Right lobe of liver (tissue), 6 donors: ENCODE measurements around the gene TSPAN18. TPM values are rescaled to one million over a fixed set of nuclear protein-coding genes. Genes with fewer than 3 reads are reported as not detected.

Source experiments
- ATAC-seq, 4 donors: fragments of 200-7000 bp; cut with Tn5 transposase; one replicate each; pipeline ENCODE4 v1.9.1; 2020; ENCODE audit warnings: mild to moderate bottlenecking in 4 of 4, moderate library complexity in 4 of 4
- DNase-seq, 3 donors: peaks; one replicate each; pipeline ENCODE4 v3.0.0-alpha.2; 2020
- H3K27ac ChIP-seq, 3 donors: fragments of 200-600 bp; one replicate each; pipeline ENCODE4 v1.8.0; 2022
- H3K27me3 ChIP-seq, 2 donors: fragments of 200-600 bp; one replicate each; pipeline ENCODE4 v1.8.0; 2022
- H3K36me3 ChIP-seq, 4 donors: fragments of 200-600 bp; sonication (generic) in 1 of 4; one replicate each; pipeline versions ENCODE4 v1.5.1 to v1.8.0; 2017 to 2022; ENCODE audit warnings: control low read depth in 1 of 4
- H3K4me1 ChIP-seq, 4 donors: fragments of 200-600 bp; sonication (generic) in 1 of 4; one replicate each; pipeline versions ENCODE4 v1.5.1 to v1.8.0; 2017 to 2022; ENCODE audit warnings: control low read depth in 1 of 4
- H3K4me3 ChIP-seq, 3 donors: fragments of 200-600 bp; one replicate each; pipeline ENCODE4 v1.8.0; 2022
- H3K9me3 ChIP-seq, 4 donors: fragments of 200-600 bp; sonication (generic) in 1 of 4; one replicate each; pipeline versions ENCODE4 v1.5.1 to v1.8.0; 2017 to 2022; ENCODE audit warnings: control low read depth in 1 of 4
- POLR2A ChIP-seq: fragments of 450-650 bp; IDR thresholded peaks from one replicate; pipeline ENCODE4 v1.6.1; 2017; ENCODE audit warnings: antibody characterized with exemption, mild to moderate bottlenecking
- WGBS: methylation state at CpG from one replicate; pipeline ENCODE4 v1.1.6; 2018; ENCODE audit warnings: low coverage, low lambda C conversion rate; ENCODE audit not compliant: insufficient coverage; ENCODE audit errors: missing lambda C conversion rate; 5-methylcytosine and 5-hydroxymethylcytosine counted together
- intact Hi-C, 2 donors: fragments of 100-400 bp; cut with DNase I; formaldehyde crosslinking; loops; one replicate each; pipeline versions ENCODE4 v1.11.2 to v1.14.1; 2022
- total RNA-seq, 6 experiments: library from RNA; depleted of rRNA in 2 of 6; stranded (reverse); fragments of >200 nt in 2 of 6; fragmentation: NEBNext Ultra II Directional in 3 of 6; extraction: Animal tissue kit (Norgen Biotek cat#: 25700) in 3 of 6; gene quantifications; one replicate each; pipeline versions ENCODE4 v1.1.0 to v1.2.4, GENCODE V29; 2016 to 2023
- TF ChIP-seq, protein P1 (sequence below), 4 donors: fragments of 200-600 bp in 3 of 4; fragments of 450-650 bp in 1 of 4; IDR thresholded peaks; one replicate each; pipeline versions ENCODE4 v1.5.1 to v1.8.0; 2016 to 2022; ENCODE audit warnings: antibody characterized with exemption in 4 of 4, mild to moderate bottlenecking in 2 of 4
- donor health status: DM: no; HTN: yes; CAD: no.
- donor health status: DM: no; HTN: no; CAD: no.
- donor health status: DM: no; HTN: no; CAD: no.
- donor health status: DM: no; HTN: yes; CAD: no.
- donor health status: DM: no; HTN: yes; CAD: no.

TSPAN18 gene
- total RNA-seq, 6 experiments from 2014 or later: 3.4 to 10.6 (median 5.3) TPM

DNA sequence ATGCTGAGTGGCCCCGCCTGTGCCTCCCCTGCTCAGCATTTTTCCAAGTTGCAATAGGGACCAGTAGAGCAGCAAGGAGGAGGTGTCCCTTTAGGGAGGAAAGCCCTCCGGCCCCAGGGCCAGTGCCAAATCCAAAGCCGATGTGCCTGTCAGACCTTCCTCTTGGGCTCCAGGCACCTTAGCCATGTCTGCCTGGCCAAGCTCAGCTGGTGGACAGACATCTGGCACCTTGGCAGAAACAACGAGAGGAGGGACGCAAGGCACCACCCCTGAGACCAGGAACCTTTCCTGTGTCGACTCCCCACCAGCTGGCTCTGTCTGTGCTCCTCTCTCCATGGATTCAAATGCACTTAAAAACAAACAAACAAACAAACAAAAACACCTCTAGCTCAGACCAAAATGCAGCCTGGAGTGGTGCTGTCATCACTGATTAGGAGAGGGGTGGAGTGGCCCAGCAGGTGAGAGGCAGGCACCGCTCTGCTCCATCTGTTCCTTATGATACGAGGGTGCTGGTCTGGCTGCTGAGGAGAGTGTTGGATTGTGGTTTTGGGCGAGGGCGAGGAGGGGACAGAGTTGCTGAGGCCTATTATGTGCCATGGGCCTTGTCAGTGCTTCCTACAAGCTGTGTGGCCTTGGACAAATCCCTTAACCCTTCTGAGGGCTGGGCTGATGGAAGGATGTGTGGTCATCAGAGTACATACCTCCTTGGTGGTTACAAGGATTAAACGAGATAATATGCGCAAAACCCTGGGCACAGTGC lies 177.7 kb downstream of the TSPAN18 start:
- WGBS: 57% methylated on average over 4 of the region's 12 CpGs
- H3K4me1 ChIP-seq: no peaks in the 10 kb centered on the region
- no peak for DNase-seq
- no peak for ATAC-seq
- no peak overlapping the region for H3K4me3 ChIP-seq
- H3K36me3 ChIP-seq: no peaks in the 10 kb centered on the region
- TF ChIP-seq POLR2A: no peak
- TF ChIP-seq, protein P1, sequence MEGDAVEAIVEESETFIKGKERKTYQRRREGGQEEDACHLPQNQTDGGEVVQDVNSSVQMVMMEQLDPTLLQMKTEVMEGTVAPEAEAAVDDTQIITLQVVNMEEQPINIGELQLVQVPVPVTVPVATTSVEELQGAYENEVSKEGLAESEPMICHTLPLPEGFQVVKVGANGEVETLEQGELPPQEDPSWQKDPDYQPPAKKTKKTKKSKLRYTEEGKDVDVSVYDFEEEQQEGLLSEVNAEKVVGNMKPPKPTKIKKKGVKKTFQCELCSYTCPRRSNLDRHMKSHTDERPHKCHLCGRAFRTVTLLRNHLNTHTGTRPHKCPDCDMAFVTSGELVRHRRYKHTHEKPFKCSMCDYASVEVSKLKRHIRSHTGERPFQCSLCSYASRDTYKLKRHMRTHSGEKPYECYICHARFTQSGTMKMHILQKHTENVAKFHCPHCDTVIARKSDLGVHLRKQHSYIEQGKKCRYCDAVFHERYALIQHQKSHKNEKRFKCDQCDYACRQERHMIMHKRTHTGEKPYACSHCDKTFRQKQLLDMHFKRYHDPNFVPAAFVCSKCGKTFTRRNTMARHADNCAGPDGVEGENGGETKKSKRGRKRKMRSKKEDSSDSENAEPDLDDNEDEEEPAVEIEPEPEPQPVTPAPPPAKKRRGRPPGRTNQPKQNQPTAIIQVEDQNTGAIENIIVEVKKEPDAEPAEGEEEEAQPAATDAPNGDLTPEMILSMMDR (IDR thresholded peaks at IDR 0.05): no peak
- no peaks in the 10 kb centered on the region for H3K27me3 ChIP-seq
- intact Hi-C loops: no loop called here
- no peaks in the 10 kb centered on the region for H3K9me3 ChIP-seq
- H3K27ac ChIP-seq: no peak overlapping the region

DNA sequence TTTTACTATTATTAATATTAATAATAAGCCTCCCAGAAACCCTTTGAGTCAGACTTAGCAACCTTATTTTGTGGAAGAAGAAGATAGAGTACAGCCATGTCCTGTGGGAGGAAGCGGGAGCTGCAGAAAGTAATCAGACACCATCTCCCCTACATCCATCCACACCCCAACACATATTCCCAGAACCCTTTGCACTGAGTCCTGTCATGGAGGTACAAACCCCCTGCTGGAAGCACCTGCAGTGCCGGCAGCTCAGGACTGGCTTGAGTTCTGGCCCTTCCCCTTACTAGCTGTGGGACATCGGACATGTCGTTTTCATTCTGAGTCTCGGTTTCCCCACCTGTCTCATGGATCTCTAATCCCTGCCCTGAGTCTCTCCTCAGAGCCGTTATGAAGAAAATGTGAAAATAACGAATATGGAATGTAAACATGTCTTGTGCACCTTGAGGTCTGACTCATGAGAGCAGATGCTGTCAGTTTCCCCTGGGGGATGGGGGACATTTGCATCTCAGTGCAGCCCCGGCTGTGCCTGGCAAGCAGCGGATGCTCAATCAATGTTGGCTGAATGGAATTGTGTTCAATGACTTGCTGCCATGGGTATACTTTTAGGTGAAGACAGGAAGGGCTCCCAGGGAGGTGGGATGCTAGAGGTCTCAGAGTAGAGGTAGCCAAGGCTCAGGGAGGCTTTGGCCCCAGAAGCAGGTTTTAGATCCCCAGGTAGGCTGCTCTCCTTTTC lies 178.5 kb downstream of the TSPAN18 start:
- Histone ChIP-seq H3K9me3 (no peaks in the 10 kb centered on the region), H3K27me3 (no peaks in the 10 kb centered on the region), H3K4me3 (no peak overlapping the region), H3K36me3 (no peaks in the 10 kb centered on the region), H3K27ac (no peak overlapping the region), H3K4me1 (no peaks in the 10 kb centered on the region)
- WGBS: 77% methylated on average over 9 of the region's 9 CpGs
- TF ChIP-seq, protein P1 (IDR thresholded peaks at IDR 0.05): no peak
- TF ChIP-seq POLR2A: no peak
- ATAC-seq (no peak), DNase-seq (no peak)
- intact Hi-C loops: no loop called here

DNA sequence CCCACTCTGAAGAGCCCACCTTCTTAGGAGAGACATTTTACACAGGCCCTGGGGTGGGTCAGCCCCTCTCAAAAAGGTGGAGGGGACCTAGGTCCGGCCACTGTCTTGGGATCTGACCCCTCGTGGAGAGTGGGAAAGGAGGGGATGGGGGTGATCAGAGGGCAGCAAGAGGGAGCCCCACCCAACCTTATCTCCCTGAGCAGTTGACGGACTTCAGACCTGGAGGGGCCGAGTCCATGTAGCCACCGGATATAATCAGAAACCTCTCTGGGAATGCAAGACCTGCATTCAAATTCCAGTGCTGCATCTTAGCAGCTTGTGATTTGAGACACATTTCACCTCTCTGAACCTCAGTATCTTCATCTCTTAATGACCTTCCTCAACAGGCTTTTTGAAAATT lies 179.9 kb downstream of the TSPAN18 start:
- WGBS: 64% methylated on average over 2 of the region's 5 CpGs
- Histone ChIP-seq H3K27ac (no peak overlapping the region), H3K27me3 (no peaks in the 10 kb centered on the region), H3K4me1 (peaks cover 0 to 5% (median 0%) of the 10 kb centered on the region in 4 donors), H3K9me3 (no peaks in the 10 kb centered on the region), H3K36me3 (no peaks in the 10 kb centered on the region), H3K4me3 (no peak overlapping the region)
- DNase-seq (no peak), ATAC-seq (no peak)
- TF ChIP-seq, protein P1 (IDR thresholded peaks at IDR 0.05): no peak
- no peak for TF ChIP-seq POLR2A
- intact Hi-C loops: no loop called here

DNA sequence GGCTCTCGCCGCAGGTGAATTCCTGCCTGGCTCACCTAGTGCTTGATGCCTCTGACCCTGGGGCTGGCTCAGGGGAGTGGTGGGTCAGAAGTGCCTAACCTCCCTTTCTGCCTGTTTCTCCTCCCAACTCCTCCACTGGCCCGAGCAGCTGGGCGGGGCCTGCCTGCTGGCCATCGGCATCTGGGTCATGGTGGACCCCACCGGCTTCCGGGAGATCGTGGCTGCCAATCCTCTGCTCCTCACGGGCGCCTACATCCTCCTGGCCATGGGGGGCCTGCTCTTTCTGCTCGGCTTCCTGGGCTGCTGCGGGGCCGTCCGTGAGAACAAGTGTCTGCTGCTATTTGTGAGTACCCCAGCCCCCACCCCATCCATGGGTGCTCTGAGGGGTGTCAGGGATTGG lies 182.8 kb downstream of the TSPAN18 start:
- DNase-seq: no peak
- no peak overlapping the region for H3K4me3 ChIP-seq
- no peaks in the 10 kb centered on the region for H3K27me3 ChIP-seq
- no CpG with 5 or more reads among the region's 14 CpGs for WGBS
- intact Hi-C loops: no loop called here
- H3K36me3 ChIP-seq: no peaks in the 10 kb centered on the region
- peaks cover 0 to 22% (median 0%) of the 10 kb centered on the region in 4 donors for H3K4me1 ChIP-seq
- no peak overlapping the region for H3K27ac ChIP-seq
- TF ChIP-seq POLR2A: no peak
- TF ChIP-seq, protein P1 (IDR thresholded peaks at IDR 0.05): no peak
- ATAC-seq: no peak
- no peaks in the 10 kb centered on the region for H3K9me3 ChIP-seq
